Calu3 (cell line): ENCODE results near the gene CCDC6. TPM values are rescaled to one million over a fixed set of nuclear protein-coding genes. Genes with fewer than 3 reads are reported as not detected.

Experiments
- BruUV-seq: library from RNA; stranded (reverse); fragments of 400-500 nt; replicated peaks from 2 replicates; lab custom pipeline; 2021; lab: Mats Ljungman, UMichigan
- CTCF ChIA-PET: fragments of 300-600 bp; sonication (Branson Sonifier 250); formaldehyde crosslinking; loops from one replicate; lab custom pipeline; 2022; ENCODE audit warnings: antibody characterized with exemption; lab: Charles Lee
- DNase-seq: peaks from one replicate; pipeline ENCODE4 v3.0.0; 2022
- H3K27ac Mint-ChIP-seq: one replicate; pipeline ENCODE4 v1.8.0; 2022; ENCODE audit warnings: mixed read lengths; ENCODE audit not compliant: unreplicated experiment
- H3K27me3 Mint-ChIP-seq: one replicate; pipeline ENCODE4 v1.8.0; 2022; ENCODE audit warnings: mixed read lengths; ENCODE audit not compliant: unreplicated experiment
- H3K36me3 Mint-ChIP-seq: one replicate; pipeline ENCODE4 v1.8.0; 2022; ENCODE audit warnings: mild to moderate bottlenecking, moderate library complexity, mixed read lengths; ENCODE audit not compliant: insufficient read depth, unreplicated experiment
- H3K4me1 Mint-ChIP-seq: one replicate; pipeline ENCODE4 v1.8.0; 2022; ENCODE audit warnings: mild to moderate bottlenecking, low read depth, mixed read lengths; ENCODE audit not compliant: unreplicated experiment
- H3K4me3 Mint-ChIP-seq: one replicate; pipeline ENCODE4 v1.8.0; 2022; ENCODE audit warnings: mild to moderate bottlenecking, low read depth, moderate library complexity, mixed read lengths; ENCODE audit not compliant: unreplicated experiment
- H3K9me3 Mint-ChIP-seq: one replicate; pipeline ENCODE4 v1.8.0; 2022; ENCODE audit warnings: low read depth, mixed read lengths; ENCODE audit not compliant: unreplicated experiment
- CTCF ChIP-seq: fragments of 200-600 bp; IDR thresholded peaks from one replicate; pipeline ENCODE4 v1.8.0; 2022; ENCODE audit warnings: antibody characterized with exemption; ENCODE audit not compliant: unreplicated experiment
- intact Hi-C: fragments of 100-400 bp; cut with micrococcal nuclease; formaldehyde crosslinking; loops from one replicate; pipeline ENCODE4 v1.10.0; 2022; ENCODE audit not compliant: unreplicated experiment
- total RNA-seq: library from RNA; stranded (reverse); gene quantifications from 2 replicates; pipeline ENCODE4 v1.2.3, GENCODE V29; 2022

Gene CCDC6
- total RNA-seq, 1 experiment from 2014 or later = 115 TPM

GRCh38 chr10:59857921-59858320, 48.4 kb downstream of the CCDC6 start:
- Mint-ChIP-seq H3K4me3 (no peak overlapping the region), H3K4me1 (peaks cover 13% of the 10 kb centered on the region), H3K36me3 (peaks cover 19% of the 10 kb centered on the region), H3K27ac (no peak overlapping the region), H3K27me3 (no peaks in the 10 kb centered on the region), H3K9me3 (peaks cover 6% of the 10 kb centered on the region)
- intact Hi-C loops = no loop called here
- BruUV-seq = no TSS peak
- CTCF ChIA-PET = no interaction called here
- no peak for DNase-seq
- no peak for TF ChIP-seq CTCF

- H3K27ac Mint-ChIP-seq = no peak overlapping the region
- BruUV-seq = no TSS peak
- no peak overlapping the region for H3K4me3 Mint-ChIP-seq
- peaks cover 6% of the 10 kb centered on the region for H3K9me3 Mint-ChIP-seq
- CTCF ChIA-PET = no interaction called here
- peaks cover 28% of the 10 kb centered on the region for H3K36me3 Mint-ChIP-seq
- H3K27me3 Mint-ChIP-seq = no peaks in the 10 kb centered on the region
- intact Hi-C loops = no loop called here
- TF ChIP-seq CTCF = no peak
- no peak for DNase-seq
- peaks cover 21% of the 10 kb centered on the region for H3K4me1 Mint-ChIP-seq
Measured at GRCh38 chr10:59857049-59857448, 49.3 kb downstream of the CCDC6 start.

GRCh38 chr10:59856104-59856503, 50.3 kb downstream of the CCDC6 start:
- CTCF ChIA-PET = no interaction called here

GRCh38 chr10:59854571-59854970, 51.8 kb downstream of the CCDC6 start:
- H3K27ac Mint-ChIP-seq = no peak overlapping the region
- H3K9me3 Mint-ChIP-seq = peaks cover 5% of the 10 kb centered on the region
- H3K36me3 Mint-ChIP-seq = peaks cover 23% of the 10 kb centered on the region
- peaks cover 22% of the 10 kb centered on the region for H3K4me1 Mint-ChIP-seq
- CTCF ChIA-PET = interaction anchor here (0.7 to 1.0 kb wide), 2 partner anchors 10 kb away, joined by 3 to 6 read pairs; no protein-coding TSS in a partner anchor
- BruUV-seq = no TSS peak
- H3K4me3 Mint-ChIP-seq = no peak overlapping the region
- no peaks in the 10 kb centered on the region for H3K27me3 Mint-ChIP-seq
- no peak for TF ChIP-seq CTCF
- no peak for DNase-seq
- intact Hi-C loops = no loop called here

More at GRCh38 chr10:59856104-59856503, 50.3 kb downstream of the CCDC6 start:
- TF ChIP-seq CTCF = no peak
- no peaks in the 10 kb centered on the region for H3K27me3 Mint-ChIP-seq
- no TSS peak for BruUV-seq
- intact Hi-C loops = no loop called here
- H3K4me3 Mint-ChIP-seq = no peak overlapping the region
- H3K9me3 Mint-ChIP-seq = peaks cover 6% of the 10 kb centered on the region
- H3K36me3 Mint-ChIP-seq = peaks cover 31% of the 10 kb centered on the region
- DNase-seq = no peak
- peak overlapping the region; percentile 21 for H3K27ac Mint-ChIP-seq
- peaks cover 22% of the 10 kb centered on the region for H3K4me1 Mint-ChIP-seq
